Adrenal gland (tissue), 12 donors: ENCODE results near the gene ARSI. TPM values are rescaled to one million over a fixed set of nuclear protein-coding genes. Genes with fewer than 3 reads are reported as not detected.
"Not testable (repeated sequence)": the region's sequence is repeated elsewhere in the genome, so short reads cannot be mapped to it uniquely, and the experiment has no call there.

Source experiments
- DNase-seq, 7 donors: peaks; one replicate each; pipeline ENCODE4 v3.0.0-alpha.2; 2019 to 2020
- H3K27ac ChIP-seq, 5 donors: fragments of 200-600 bp; sonication (generic) in 4 of 5; 1 replicate in 3 of 5; 2 replicates in 2 of 5; pipeline versions ENCODE4 v1.5.1 to v1.8.0; 2016 to 2020; ENCODE audit warnings: mild to moderate bottlenecking in 1 of 5
- H3K27me3 ChIP-seq: fragments of 200-600 bp; 2 replicates; pipeline ENCODE4 v1.8.0; 2021
- H3K36me3 ChIP-seq, 2 donors: fragments of 200-600 bp; replicated peaks in 1 of 2; 1 replicate in 1 of 2; 2 replicates in 1 of 2; pipeline versions ENCODE4 v1.5.1 to v1.8.0; 2018 to 2022
- H3K4me1 ChIP-seq, 2 donors: fragments of 200-600 bp; replicated peaks in 1 of 2; 1 replicate in 1 of 2; 2 replicates in 1 of 2; pipeline versions ENCODE4 v1.5.1 to v1.8.0; 2018 to 2021
- H3K4me3 ChIP-seq, 4 donors: fragments of 200-600 bp; sonication (generic) in 3 of 4; one replicate each; pipeline ENCODE4 v1.5.1; 2016 to 2018
- H3K9me3 ChIP-seq, 3 donors: fragments of 200-600 bp; sonication (generic) in 1 of 3; replicated peaks in 1 of 3; 1 replicate in 2 of 3; 2 replicates in 1 of 3; pipeline versions ENCODE4 v1.5.1 to v1.8.0; 2016 to 2021
- CTCF ChIP-seq, 6 experiments: fragments of 450-650 bp in 4 of 6; fragments of 200-600 bp in 2 of 6; sonication (generic) in 1 of 6; IDR thresholded peaks; 1 replicate in 5 of 6; 2 replicates in 1 of 6; pipeline versions ENCODE4 v1.5.1 to v1.8.0; 2016 to 2021; ENCODE audit warnings: antibody characterized with exemption in 6 of 6, mild to moderate bottlenecking in 2 of 6, moderate library complexity in 1 of 6
- POLR2A ChIP-seq, 2 donors: fragments of 450-650 bp; IDR thresholded peaks; one replicate each; pipeline ENCODE4 v1.6.1; 2017; ENCODE audit warnings: antibody characterized with exemption in 2 of 2, mild to moderate bottlenecking in 2 of 2, moderate library complexity in 1 of 2
- WGBS, 4 donors: extraction: QIAGEN DNeasy Blood & Tissue Kit in 2 of 4; methylation state at CpG; one replicate each; pipeline versions ENCODE4 v1.1.5 to v1.1.7; 2013 to 2017; 5-methylcytosine and 5-hydroxymethylcytosine counted together
- intact Hi-C, 2 donors: fragments of 100-400 bp; cut with DNase I; formaldehyde crosslinking; loops; one replicate each; pipeline versions ENCODE4 v1.14.1 to v1.15.0; 2022 to 2023
- polyA plus RNA-seq, 3 donors: library from polyadenylated mRNA; stranded (reverse); fragments of 200-250 nt in 2 of 3; fragments of 350-450 nt in 1 of 3; fragmentation: Illumina TruSeq in 1 of 3; extraction: RNeasy Lipid Tissue Mini Kit (QIAGEN cat#74804) in 1 of 3; gene quantifications; one replicate each; pipeline ENCODE4 v1.2.3, GENCODE V29; 2013 to 2014
- total RNA-seq, 9 donors: library from RNA; depleted of rRNA in 4 of 9; stranded (reverse); fragments of >200 nt in 4 of 9; fragments of 120-200 nt in 1 of 9; fragmentation: NEBNext Ultra II Directional in 1 of 9; extraction: Animal tissue kit (Norgen Biotek cat#: 25700) in 1 of 9; gene quantifications; one replicate each; pipeline versions ENCODE4 v1.1.0 to v1.2.4, GENCODE V29; 2013 to 2023
- donor health status: healthy with polysubstance abuse.
- donor health status: Bipolar disorder and iron deficiency.
- donor health status: DM: yes; HTN: yes; CAD: no.
- donor health status: DM: no; HTN: no; CAD: no.
- donor health status: DM: no; HTN: no; CAD: no.
- donor health status: DM: yes; HTN: yes; CAD: no.

The ARSI gene
- total and polyA plus RNA-seq, 12 donors, result 0.12 to 0.96 (median 0.39) TPM; not detected in 2

- no peak overlapping the region for H3K27ac ChIP-seq
- H3K4me1 ChIP-seq, result no peaks in the 10 kb centered on the region
- H3K36me3 ChIP-seq, result no peaks in the 10 kb centered on the region
- intact Hi-C loops, result no loop called here
- H3K27me3 ChIP-seq, result no peaks in the 10 kb centered on the region
- no peak for TF ChIP-seq CTCF (IDR thresholded peaks at IDR 0.05)
- TF ChIP-seq POLR2A (IDR thresholded peaks at IDR 0.05), result no peak
- no peaks in the 10 kb centered on the region for H3K9me3 ChIP-seq
- WGBS, 4 donors, result 73 to 90% (median 86%) methylated on average over 5 of the region's 5 CpGs
- no peak for DNase-seq
- no peak overlapping the region for H3K4me3 ChIP-seq
Measured at GRCh38 chr5:150249744-150250143, 53.0 kb downstream of the ARSI start.

- no peak for TF ChIP-seq POLR2A (IDR thresholded peaks at IDR 0.05)
- no peak for TF ChIP-seq CTCF (IDR thresholded peaks at IDR 0.05)
- Histone ChIP-seq H3K4me3 (no peak overlapping the region), H3K4me1 (no peaks in the 10 kb centered on the region), H3K27ac (no peak overlapping the region), H3K36me3 (no peaks in the 10 kb centered on the region), H3K9me3 (no peaks in the 10 kb centered on the region), H3K27me3 (no peaks in the 10 kb centered on the region)
- WGBS, 4 donors, result 84 to 94% (median 88%) methylated on average over 3 of the region's 3 CpGs; no CpG with 5 or more reads in 1 of the 4 donors
- no peak for DNase-seq
- intact Hi-C loops, result no loop called here
Measured at GRCh38 chr5:150248946-150249345, 53.8 kb downstream of the ARSI start.

GRCh38 chr5:150248493-150248892 is 54.2 kb downstream of the ARSI start:
- H3K27me3 ChIP-seq, H3K36me3 ChIP-seq, H3K4me3 ChIP-seq, DNase-seq, H3K9me3 ChIP-seq, intact Hi-C loops, H3K27ac ChIP-seq, H3K4me1 ChIP-seq: not testable (repeated sequence)
- 89 to 98% (median 91%) methylated on average over 6 of the region's 6 CpGs for WGBS, 4 donors

GRCh38 chr5:150247726-150248125 is 55.0 kb downstream of the ARSI start:
- Histone ChIP-seq H3K9me3 (no peaks in the 10 kb centered on the region), H3K27me3 (no peaks in the 10 kb centered on the region), H3K36me3 (no peaks in the 10 kb centered on the region), H3K4me1 (no peaks in the 10 kb centered on the region), H3K27ac (no peak overlapping the region), H3K4me3 (no peak overlapping the region)
- TF ChIP-seq CTCF (IDR thresholded peaks at IDR 0.05) (no peak), POLR2A (IDR thresholded peaks at IDR 0.05) (no peak)
- intact Hi-C loops, result no loop called here
- DNase-seq, result no peak
- WGBS, 4 donors, result 85 to 93% (median 88%) methylated on average over 8 to 9 of the region's 9 CpGs

- H3K36me3 ChIP-seq, result no peaks in the 10 kb centered on the region
- 67 to 90% (median 80%) methylated on average over 4 to 5 of the region's 5 CpGs for WGBS, 4 donors
Measured at GRCh38 chr5:150246835-150247234, 55.9 kb downstream of the ARSI start.

More at GRCh38 chr5:150246835-150247234, 55.9 kb downstream of the ARSI start:
- no peak for DNase-seq
- Histone ChIP-seq H3K4me1 (no peaks in the 10 kb centered on the region), H3K27me3 (no peaks in the 10 kb centered on the region), H3K27ac (no peak overlapping the region), H3K4me3 (no peak overlapping the region), H3K9me3 (no peaks in the 10 kb centered on the region)
- TF ChIP-seq CTCF (IDR thresholded peaks at IDR 0.05) (no peak), POLR2A (IDR thresholded peaks at IDR 0.05) (no peak)
- intact Hi-C loops, result no loop called here
